AG09309 (cell line): ENCODE results near the gene HERPUD1.

Source experiments
- DNase-seq: peaks from one replicate; pipeline ENCODE4 v3.0.0-alpha.2; 2010; ENCODE audit warnings: low read depth
- H3K4me3 ChIP-seq: 2 replicates; pipeline ENCODE4 v1.5.1; 2011; ENCODE audit warnings: mild to moderate bottlenecking, low read depth, low read length, moderate library complexity; ENCODE audit not compliant: control insufficient read depth
- TF ChIP-seq, protein P1 (sequence below): IDR thresholded peaks from 2 replicates; pipeline ENCODE4 v1.5.1; 2011; ENCODE audit warnings: mild to moderate bottlenecking, low read depth, low read length, inconsistent platforms; ENCODE audit not compliant: insufficient read depth, control insufficient read depth; ENCODE audit errors: missing control alignments

The HERPUD1 gene

DNA sequence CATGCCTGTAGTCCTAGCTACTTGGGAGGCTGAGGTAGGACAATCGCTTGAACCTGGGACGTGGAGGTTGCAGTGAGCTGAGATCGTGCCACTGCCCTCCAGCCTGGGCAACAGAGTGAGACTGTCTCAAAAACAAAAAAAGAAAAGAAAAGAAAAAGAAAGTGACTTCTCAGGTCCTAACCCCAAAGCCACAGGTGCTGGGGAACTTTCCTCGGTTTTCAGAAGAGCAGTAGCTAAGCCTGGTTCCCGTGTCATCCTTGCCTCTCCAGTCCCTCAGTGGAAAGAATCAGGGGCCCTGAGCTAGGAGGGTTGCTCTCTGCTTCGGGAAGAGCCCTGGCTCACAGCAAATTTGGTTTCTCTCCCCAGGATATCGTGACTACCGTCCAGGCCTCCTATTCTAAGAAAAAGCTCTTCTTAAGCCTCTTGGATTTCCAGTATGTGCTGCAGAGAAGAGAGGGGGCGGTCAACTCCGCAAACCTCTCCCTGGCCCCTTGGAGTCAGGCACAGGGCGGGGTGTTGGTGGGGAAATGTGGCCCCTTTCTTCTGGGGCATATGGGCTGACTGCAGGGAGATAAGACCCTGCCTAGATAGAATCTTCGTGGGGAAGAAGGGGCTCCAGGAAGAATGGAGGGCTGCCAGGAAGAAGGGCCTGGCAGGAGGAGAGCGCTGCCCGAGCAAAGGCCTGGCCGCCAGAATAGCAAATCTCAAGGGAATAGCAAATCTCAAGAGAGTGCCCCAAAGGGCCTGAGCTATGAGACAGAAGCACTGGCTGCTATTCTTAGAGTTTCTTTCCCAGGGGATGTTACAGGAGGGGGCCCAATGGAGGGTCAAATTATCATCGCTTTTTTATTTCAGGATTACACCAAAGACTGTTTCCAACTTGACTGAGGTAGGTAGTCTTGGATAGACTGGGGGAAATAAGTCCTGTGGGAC is 49.1 kb downstream of the HERPUD1 start:
- TF ChIP-seq, protein P1, sequence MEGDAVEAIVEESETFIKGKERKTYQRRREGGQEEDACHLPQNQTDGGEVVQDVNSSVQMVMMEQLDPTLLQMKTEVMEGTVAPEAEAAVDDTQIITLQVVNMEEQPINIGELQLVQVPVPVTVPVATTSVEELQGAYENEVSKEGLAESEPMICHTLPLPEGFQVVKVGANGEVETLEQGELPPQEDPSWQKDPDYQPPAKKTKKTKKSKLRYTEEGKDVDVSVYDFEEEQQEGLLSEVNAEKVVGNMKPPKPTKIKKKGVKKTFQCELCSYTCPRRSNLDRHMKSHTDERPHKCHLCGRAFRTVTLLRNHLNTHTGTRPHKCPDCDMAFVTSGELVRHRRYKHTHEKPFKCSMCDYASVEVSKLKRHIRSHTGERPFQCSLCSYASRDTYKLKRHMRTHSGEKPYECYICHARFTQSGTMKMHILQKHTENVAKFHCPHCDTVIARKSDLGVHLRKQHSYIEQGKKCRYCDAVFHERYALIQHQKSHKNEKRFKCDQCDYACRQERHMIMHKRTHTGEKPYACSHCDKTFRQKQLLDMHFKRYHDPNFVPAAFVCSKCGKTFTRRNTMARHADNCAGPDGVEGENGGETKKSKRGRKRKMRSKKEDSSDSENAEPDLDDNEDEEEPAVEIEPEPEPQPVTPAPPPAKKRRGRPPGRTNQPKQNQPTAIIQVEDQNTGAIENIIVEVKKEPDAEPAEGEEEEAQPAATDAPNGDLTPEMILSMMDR: no peak
- no peak for DNase-seq
- H3K4me3 ChIP-seq: no peak overlapping the region

GRCh38 chr16:56981729-56982271 is 49.9 kb downstream of the HERPUD1 start:
- no peak for DNase-seq
- TF ChIP-seq, protein P1: no peak
- no peak overlapping the region for H3K4me3 ChIP-seq

- TF ChIP-seq, protein P1: no peak
- no peak for DNase-seq
- H3K4me3 ChIP-seq: no peak overlapping the region
These were observed 50.8 kb downstream of the HERPUD1 start for GRCh38 chr16:56982695-56983094.

DNA sequence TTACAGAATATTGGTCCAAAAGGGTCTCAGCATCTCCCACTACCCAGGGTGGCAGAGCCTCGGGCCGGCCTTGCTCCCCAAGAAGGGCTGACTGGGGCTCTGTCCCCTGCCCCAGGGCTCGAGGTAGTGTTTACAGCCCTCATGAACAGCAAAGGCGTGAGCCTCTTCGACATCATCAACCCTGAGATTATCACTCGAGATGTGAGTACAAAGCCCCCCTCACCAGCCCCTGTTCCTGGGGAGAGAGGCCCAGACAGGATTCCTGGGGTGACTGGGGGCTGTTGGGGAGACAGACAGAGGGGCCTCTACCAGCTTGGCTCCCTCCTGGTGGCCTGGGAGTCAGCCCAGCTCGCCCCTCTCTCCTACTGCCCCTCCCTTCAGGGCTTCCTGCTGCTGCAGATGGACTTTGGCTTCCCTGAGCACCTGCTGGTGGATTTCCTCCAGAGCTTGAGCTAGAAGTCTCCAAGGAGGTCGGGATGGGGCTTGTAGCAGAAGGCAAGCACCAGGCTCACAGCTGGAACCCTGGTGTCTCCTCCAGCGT is 51.3 kb downstream of the HERPUD1 start:
- no peak overlapping the region for H3K4me3 ChIP-seq
- DNase-seq: no peak
- TF ChIP-seq, protein P1: no peak

DNA sequence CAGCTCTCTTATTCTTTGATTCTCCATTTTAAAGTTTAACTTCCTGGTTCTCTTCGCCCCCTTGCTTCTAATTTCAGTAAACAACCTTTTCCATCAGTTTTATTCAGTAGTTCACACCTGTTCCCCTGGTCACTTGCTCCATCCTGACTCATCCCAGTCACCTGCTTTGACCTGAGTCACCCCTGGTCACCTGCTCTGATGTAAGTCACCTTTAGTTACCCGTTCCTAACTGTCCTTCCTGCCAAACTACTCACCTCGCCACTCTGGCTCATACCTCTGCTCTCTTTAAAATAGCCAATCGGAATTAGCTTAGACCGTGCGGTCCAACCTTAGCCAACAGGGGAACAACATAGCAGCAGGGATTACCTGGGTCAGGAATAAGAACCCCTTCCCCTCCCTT is 52.7 kb downstream of the HERPUD1 start:
- no peak overlapping the region for H3K4me3 ChIP-seq
- TF ChIP-seq, protein P1: no peak
- DNase-seq: no peak

DNA sequence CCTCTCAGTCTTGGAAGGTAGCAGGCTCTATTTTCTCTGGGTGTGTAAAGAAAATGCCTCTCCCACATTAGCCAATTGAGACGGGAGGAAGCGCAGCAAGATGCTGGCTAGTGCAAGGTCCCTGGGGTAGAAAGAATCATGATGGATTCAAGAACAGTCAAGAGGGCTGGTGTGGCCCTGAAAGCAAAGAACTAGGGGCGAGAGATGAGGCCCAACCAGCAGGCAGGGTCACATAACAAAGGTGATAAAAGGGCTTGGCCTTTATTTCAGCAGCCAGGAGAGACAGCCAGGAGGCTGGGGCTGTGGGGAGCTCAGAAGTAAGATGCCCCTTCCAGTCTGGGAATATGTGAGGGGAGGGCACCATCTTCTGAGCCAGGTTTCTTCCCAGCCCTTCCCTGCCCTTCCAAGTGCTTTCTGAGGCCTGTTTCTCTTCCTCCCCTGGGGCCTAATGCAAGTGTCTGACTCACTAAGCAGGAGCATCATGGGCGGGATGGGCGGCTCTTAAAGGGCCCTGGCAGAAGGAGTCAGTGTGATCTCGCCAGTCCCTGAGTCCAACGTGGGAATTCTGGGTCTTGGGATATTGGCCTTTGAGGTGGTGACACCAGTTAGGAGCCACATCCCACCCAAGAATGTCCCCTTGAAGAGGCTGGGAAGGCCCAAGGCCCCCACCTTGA is 53.5 kb downstream of the HERPUD1 start:
- DNase-seq: peak; percentile 54
- no peak overlapping the region for H3K4me3 ChIP-seq
- TF ChIP-seq, protein P1: no peak
